H54 (cell line): ENCODE measurements around the gene SP7.

ENCODE experiments used
- DNase-seq: peaks from one replicate; pipeline ENCODE4 v3.0.0; 2011; ENCODE audit warnings: low spot score, mixed read lengths; ENCODE audit not compliant: insufficient read length
- FAIRE-seq: peaks from 3 replicates; lab custom pipeline; 2011; peaks lifted over from hg19 to GRCh38; lab: Jason Lieb, UNC
- POLR2A ChIP-seq: IDR thresholded peaks from 2 replicates; pipeline ENCODE4 v1.6.1; 2011; ENCODE audit warnings: low read depth, mild to moderate bottlenecking, low read length

SP7 gene

GRCh38 chr12:53292426-53292825 is 43.7 kb downstream of the SP7 start:
- no peak for FAIRE-seq
- no peak for DNase-seq
- TF ChIP-seq POLR2A = no peak

- FAIRE-seq (no peak), DNase-seq (no peak)
- TF ChIP-seq POLR2A = no peak
Measured at GRCh38 chr12:53290661-53291060, 45.5 kb downstream of the SP7 start.

GRCh38 chr12:53289891-53290290 is 46.3 kb downstream of the SP7 start:
- DNase-seq (peak; percentile 57), FAIRE-seq (peak; percentile 65)
- no peak for TF ChIP-seq POLR2A

- no peak for FAIRE-seq
- TF ChIP-seq POLR2A = no peak
Measured at GRCh38 chr12:53288322-53288721, 47.8 kb downstream of the SP7 start.

GRCh38 chr12:53287741-53288216 is 48.4 kb downstream of the SP7 start:
- FAIRE-seq = no peak
- no peak for DNase-seq
- TF ChIP-seq POLR2A = no peak

More at GRCh38 chr12:53288322-53288721, 47.8 kb downstream of the SP7 start:
- DNase-seq = no peak

- no peak for DNase-seq
- no peak for FAIRE-seq
Measured at GRCh38 chr12:53286448-53286847, 49.7 kb downstream of the SP7 start.

GRCh38 chr12:53279888-53280498 is 56.2 kb downstream of the SP7 start:
- no peak for TF ChIP-seq POLR2A
- FAIRE-seq = no peak
- DNase-seq = no peak

More at GRCh38 chr12:53286448-53286847, 49.7 kb downstream of the SP7 start:
- no peak for TF ChIP-seq POLR2A

- FAIRE-seq = no peak
- DNase-seq = no peak
- no peak for TF ChIP-seq POLR2A
Measured at GRCh38 chr12:53279283-53279869, 56.8 kb downstream of the SP7 start.

- no peak for TF ChIP-seq POLR2A
- DNase-seq (no peak), FAIRE-seq (no peak)
Measured at GRCh38 chr12:53277981-53278380, 58.2 kb downstream of the SP7 start.
